ENCODE data around the gene AGBL1. TPM values are rescaled to one million over a fixed set of nuclear protein-coding genes. Genes with fewer than 3 reads are reported as not detected.

AGBL1 gene
- total RNA-seq: under 1 TPM; 0.10 TPM

DNA sequence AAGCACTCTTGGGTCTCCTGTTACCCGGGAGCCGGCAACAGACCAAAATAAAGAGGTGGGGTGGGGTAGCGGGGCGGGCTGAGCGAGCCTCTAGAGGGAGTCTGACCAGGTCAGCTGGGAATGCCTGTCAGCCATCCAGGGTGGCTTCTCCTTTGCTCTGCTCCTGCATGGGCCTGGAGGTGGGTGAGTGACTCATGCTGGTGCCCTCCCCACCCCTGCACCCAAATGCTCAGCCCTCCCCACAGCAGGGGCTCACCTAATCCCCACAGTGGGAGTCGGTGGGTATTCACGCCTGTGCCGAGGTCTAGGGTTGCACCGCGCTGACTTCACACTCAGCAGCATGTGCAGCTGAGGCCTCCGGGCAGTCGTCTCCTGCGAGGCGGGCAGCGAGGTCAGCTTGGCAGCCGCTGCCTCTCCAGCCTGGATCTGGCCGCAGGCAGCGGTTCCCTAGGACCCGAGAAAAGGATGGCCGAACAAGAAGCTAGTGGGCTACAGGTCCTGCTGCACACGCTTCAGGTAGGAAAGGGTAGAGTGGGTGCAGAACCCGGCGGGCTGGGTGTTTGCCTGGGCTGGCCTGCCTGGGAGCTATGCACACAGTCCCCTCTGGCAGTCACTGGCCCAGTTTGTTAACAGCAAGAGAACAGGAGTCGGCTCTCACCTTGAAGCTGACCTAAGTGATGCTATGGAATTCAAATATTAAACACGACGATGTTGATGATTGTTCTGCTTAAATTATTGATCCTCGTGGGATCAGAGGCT is at the start of gene AGBL1:
TSS of gene AGBL1 (plus strand) at position 364 of the 759 bp plus-strand sequence.
- H3K4me1 Mint-ChIP-seq (ENCODE audit: low read depth): peaks cover 14% of the 10 kb centered on the region
- peaks cover under 1% of the 10 kb centered on the region for H3K27me3 Mint-ChIP-seq
- H3K4me3 Mint-ChIP-seq: no peak within 1 kb of the TSS
- no peak within 1 kb of the TSS for H3K27ac Mint-ChIP-seq
- intact Hi-C loops (cut with micrococcal nuclease): no loop called here
- ChIA-PET POLR2A (no interaction called here), CTCF (no interaction called here)
- no peaks in the 10 kb centered on the region for H3K36me3 Mint-ChIP-seq
- no peak for DNase-seq
- no peaks in the 10 kb centered on the region for H3K9me3 Mint-ChIP-seq

DNA sequence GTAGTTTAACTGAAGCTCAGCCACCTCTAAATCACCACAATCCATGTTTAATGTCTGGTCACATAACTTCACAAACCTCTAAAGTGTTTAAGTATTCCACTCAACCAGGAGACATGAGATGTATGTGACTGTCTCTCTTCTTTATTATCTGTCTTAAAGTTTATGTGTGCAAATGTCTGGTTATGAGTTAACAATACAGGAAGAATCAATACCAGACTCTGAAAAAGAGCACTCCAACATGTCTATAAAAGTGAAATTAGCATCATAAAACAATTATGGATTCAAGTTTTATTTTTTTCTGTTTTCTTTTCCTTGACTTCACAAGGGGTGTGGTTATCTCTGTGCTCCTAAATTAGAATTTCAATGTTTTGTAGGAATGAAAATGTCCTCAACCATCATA is 44.8 kb upstream of the AGBL1 start:
- ChIA-PET CTCF (no interaction called here), POLR2A (no interaction called here)
- no peaks in the 10 kb centered on the region for H3K4me1 Mint-ChIP-seq (ENCODE audit: low read depth)
- H3K27me3 Mint-ChIP-seq: peaks cover 10% of the 10 kb centered on the region
- intact Hi-C loops (cut with micrococcal nuclease): no loop called here
- no peak overlapping the region for H3K4me3 Mint-ChIP-seq
- H3K27ac Mint-ChIP-seq: no peak overlapping the region
- no peaks in the 10 kb centered on the region for H3K36me3 Mint-ChIP-seq
- no peaks in the 10 kb centered on the region for H3K9me3 Mint-ChIP-seq
- DNase-seq: no peak

DNA sequence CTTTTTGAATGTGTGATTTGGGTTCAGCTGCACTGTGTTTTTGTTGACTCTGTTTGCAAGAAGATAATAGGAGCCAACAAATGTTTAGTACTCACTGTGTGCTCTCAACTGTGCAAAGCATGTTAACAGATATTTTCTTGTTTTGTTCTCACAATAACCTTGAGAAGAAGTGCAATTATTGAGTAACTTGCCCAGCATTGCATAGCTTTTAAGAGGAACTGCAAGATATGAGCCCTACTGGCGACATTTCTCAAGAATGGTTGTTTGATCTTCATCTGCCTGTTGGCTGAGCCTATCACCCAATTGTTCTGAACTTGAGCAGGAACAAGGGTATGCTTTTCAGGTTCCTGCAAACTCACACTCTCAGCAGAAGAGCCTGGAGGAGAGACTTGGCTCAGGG is 43.4 kb upstream of the AGBL1 start:
- H3K4me1 Mint-ChIP-seq (ENCODE audit: low read depth): no peaks in the 10 kb centered on the region
- no peak for DNase-seq
- intact Hi-C loops (cut with micrococcal nuclease): no loop called here
- ChIA-PET POLR2A (no interaction called here), CTCF (no interaction called here)
- H3K4me3 Mint-ChIP-seq: no peak overlapping the region
- H3K9me3 Mint-ChIP-seq: no peaks in the 10 kb centered on the region
- H3K27me3 Mint-ChIP-seq: peaks cover 15% of the 10 kb centered on the region
- H3K36me3 Mint-ChIP-seq: no peaks in the 10 kb centered on the region
- no peak overlapping the region for H3K27ac Mint-ChIP-seq

DNA sequence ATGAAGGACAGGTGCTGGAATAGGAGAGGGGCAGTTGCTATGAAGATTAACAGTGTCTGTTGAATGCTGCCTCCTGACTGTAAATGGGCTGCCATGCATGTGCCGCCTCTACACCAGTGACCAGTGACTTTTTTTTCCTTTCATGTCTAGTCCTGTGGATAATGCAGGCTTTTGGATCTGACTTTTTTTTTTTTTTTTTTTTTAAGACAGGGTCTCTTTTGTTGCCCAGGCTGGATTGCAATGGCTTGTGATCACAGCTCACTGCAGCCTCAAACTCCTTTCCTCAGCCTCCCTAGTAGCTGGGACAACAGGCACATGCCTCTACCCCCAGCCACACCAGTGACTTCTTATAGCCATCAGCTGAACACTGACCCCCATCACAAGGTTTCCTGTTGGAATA is 41.2 kb upstream of the AGBL1 start:
- Mint-ChIP-seq H3K4me3 (no peak overlapping the region), H3K27ac (no peak overlapping the region), H3K4me1 (ENCODE audit: low read depth) (no peaks in the 10 kb centered on the region), H3K9me3 (no peaks in the 10 kb centered on the region), H3K27me3 (peaks cover 11% of the 10 kb centered on the region), H3K36me3 (no peaks in the 10 kb centered on the region)
- ChIA-PET CTCF (interaction anchor here (0.5 kb wide), 1 partner anchor 1268 kb away, joined by 3 read pairs; no protein-coding TSS in a partner anchor), POLR2A (no interaction called here)
- no peak for DNase-seq
- intact Hi-C loops (cut with micrococcal nuclease): no loop called here

DNA sequence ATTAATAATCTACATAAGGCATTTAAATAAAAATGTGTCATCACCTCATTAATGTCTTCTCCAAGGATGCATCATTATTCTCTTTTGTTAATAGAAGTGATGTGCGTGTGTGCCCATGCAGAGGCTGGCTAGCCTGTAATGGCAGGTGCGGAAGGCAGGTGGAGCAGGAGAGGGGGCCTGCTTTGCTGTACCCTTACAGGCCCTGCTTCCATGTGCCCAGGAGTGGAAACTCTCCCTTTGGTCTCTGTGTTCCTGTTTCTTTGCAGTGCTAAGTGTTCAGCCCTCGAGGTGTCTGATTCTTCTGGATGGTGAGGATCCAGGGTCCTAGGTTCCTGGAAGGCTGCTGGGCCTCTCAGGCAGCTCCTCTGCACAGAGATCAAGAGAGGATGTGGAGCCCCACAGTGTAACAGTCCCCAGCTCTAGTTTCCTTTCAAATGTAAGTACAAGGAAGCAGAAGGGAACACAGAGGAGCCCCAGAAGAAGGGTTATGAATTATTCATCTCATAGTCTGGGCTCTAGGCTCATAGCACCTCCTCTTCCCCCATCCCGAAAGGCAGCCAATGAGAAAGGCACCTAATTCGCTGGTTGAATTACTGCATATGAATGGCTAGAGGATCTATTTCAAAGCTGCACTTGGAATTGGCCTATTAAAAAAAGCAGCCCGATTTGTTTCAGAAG is 39.2 kb upstream of the AGBL1 start:
- CTCF ChIA-PET: no interaction called here

DNA sequence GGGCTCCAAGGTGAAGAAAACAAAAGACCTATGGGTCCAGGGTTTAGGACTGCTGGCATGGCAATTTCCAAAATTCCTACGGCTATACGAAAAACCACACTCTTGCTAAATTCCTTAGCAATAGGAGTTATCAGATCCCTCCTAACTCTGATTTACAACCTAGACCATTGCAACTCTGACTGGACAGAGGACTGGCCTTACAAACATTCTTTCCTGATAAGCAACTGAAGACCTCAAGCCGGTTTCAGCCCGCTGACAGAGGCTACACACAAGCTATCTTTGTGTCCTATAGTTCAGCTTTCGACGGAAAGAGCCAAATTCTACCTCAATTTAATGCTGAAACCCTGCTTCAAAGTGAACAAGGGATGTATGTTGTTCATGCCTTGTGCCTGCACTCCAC is 38.3 kb upstream of the AGBL1 start:
- Mint-ChIP-seq H3K27ac (no peak overlapping the region), H3K9me3 (no peaks in the 10 kb centered on the region), H3K4me3 (no peak overlapping the region), H3K27me3 (peaks cover 11% of the 10 kb centered on the region), H3K36me3 (no peaks in the 10 kb centered on the region), H3K4me1 (ENCODE audit: low read depth) (no peaks in the 10 kb centered on the region)
- no peak for DNase-seq
- intact Hi-C loops (cut with micrococcal nuclease): no loop called here
- ChIA-PET POLR2A (no interaction called here), CTCF (no interaction called here)

More for the DNA sequence above, 39.2 kb upstream of the AGBL1 start:
- Mint-ChIP-seq H3K27me3 (peaks cover 11% of the 10 kb centered on the region), H3K4me3 (no peak overlapping the region), H3K36me3 (no peaks in the 10 kb centered on the region), H3K4me1 (ENCODE audit: low read depth) (no peaks in the 10 kb centered on the region), H3K27ac (no peak overlapping the region), H3K9me3 (no peaks in the 10 kb centered on the region)
- POLR2A ChIA-PET: no interaction called here
- intact Hi-C loops (cut with micrococcal nuclease): no loop called here
- DNase-seq: no peak

DNA sequence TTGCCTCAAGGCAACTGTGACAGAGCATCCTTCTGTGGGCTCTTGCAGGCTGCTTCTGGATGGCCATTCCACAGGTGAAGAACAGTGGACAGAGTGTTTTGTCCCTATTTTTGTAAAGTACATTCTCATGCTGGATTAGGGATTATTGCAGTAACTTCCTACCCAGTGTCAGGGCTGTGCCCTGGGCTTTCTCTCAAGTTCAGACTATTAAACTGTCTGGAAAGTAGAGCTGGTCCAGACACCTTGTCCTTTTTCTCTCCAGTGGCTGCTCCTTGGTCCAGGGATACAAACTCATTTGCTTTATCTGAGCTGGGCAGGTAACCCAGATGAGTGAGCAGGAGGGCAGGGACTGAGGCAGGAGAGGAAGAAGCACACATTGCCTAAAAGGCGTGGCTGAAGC is 37.4 kb upstream of the AGBL1 start:
- Mint-ChIP-seq H3K27ac (no peak overlapping the region), H3K4me3 (no peak overlapping the region), H3K36me3 (no peaks in the 10 kb centered on the region), H3K27me3 (peaks cover 11% of the 10 kb centered on the region), H3K9me3 (no peaks in the 10 kb centered on the region), H3K4me1 (ENCODE audit: low read depth) (no peaks in the 10 kb centered on the region)
- CTCF ChIA-PET: no interaction called here
- intact Hi-C loops (cut with micrococcal nuclease): no loop called here
- no peak for DNase-seq
- POLR2A ChIA-PET: no interaction called here

DNA sequence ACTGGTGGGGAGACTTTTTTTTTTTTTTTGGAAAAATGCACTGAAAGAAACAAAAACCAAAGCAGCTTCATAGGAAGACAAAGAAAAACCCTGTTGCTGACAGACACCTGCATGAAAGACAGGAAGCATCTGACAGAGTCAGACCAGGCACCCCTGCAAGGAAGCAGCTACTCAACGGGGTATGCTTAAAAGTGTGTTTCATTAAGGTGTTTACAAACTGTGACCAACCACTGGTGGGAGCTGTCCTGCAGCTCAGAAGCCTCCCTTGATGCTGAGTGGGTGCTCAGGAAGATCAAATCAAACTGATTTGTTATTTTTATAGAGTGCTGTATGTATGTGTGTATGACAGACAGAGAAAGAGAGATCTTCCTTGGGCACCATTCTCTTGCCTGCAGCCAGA is 34.7 kb upstream of the AGBL1 start:
- Mint-ChIP-seq H3K9me3 (no peaks in the 10 kb centered on the region), H3K4me1 (ENCODE audit: low read depth) (no peaks in the 10 kb centered on the region), H3K4me3 (no peak overlapping the region), H3K27me3 (peaks cover 6% of the 10 kb centered on the region), H3K27ac (no peak overlapping the region), H3K36me3 (no peaks in the 10 kb centered on the region)
- intact Hi-C loops (cut with micrococcal nuclease): no loop called here
- DNase-seq: no peak
- ChIA-PET CTCF (no interaction called here), POLR2A (no interaction called here)

DNA sequence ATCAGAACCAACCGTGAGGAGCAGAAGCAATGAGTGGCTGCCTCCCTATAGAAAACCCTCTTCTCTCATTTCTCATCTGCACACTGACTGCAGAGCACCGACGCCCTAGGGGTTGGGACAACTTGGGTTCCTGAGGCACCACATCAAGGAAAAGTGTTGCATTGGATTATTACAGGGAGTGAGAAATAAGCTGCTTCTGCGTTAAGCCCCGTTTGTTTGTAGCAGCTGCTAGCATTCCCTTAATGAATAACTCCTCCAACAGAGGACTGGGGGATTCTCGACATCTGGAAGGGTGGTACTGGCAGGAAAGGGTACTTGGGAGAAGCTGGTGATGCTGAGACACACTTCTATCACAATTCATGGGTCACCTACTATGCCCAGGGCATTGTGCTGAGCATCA is 25.3 kb upstream of the AGBL1 start:
- no peaks in the 10 kb centered on the region for H3K9me3 Mint-ChIP-seq
- H3K36me3 Mint-ChIP-seq: no peaks in the 10 kb centered on the region
- H3K27me3 Mint-ChIP-seq: no peaks in the 10 kb centered on the region
- H3K4me3 Mint-ChIP-seq: no peak overlapping the region
- H3K27ac Mint-ChIP-seq: no peak overlapping the region
- POLR2A ChIA-PET: no interaction called here
- DNase-seq: no peak
- CTCF ChIA-PET: no interaction called here
- intact Hi-C loops (cut with micrococcal nuclease): no loop called here
- no peaks in the 10 kb centered on the region for H3K4me1 Mint-ChIP-seq (ENCODE audit: low read depth)

DNA sequence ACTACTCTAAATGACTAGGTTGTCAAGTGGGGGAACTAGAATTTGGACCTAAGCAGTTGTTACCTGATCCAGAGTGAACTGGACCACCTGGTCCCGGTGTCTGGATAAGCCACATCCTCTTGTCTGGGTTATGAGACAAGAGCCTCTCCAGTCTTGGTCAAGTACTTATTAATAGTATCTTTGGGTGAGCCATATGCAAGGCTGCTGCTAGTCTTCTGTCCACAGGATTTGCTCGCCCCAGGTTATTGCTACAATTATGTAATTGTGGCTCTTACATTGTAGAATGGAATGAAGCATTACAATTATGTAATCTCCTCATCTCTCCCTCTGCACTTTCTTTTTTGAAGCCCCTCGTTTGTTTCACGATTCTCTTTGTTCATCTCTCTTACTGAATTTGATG is 24.0 kb upstream of the AGBL1 start:
- Mint-ChIP-seq H3K9me3 (no peaks in the 10 kb centered on the region), H3K36me3 (no peaks in the 10 kb centered on the region), H3K27me3 (no peaks in the 10 kb centered on the region), H3K4me1 (ENCODE audit: low read depth) (no peaks in the 10 kb centered on the region), H3K27ac (no peak overlapping the region), H3K4me3 (no peak overlapping the region)
- no peak for DNase-seq
- intact Hi-C loops (cut with micrococcal nuclease): no loop called here
- ChIA-PET POLR2A (no interaction called here), CTCF (no interaction called here)

DNA sequence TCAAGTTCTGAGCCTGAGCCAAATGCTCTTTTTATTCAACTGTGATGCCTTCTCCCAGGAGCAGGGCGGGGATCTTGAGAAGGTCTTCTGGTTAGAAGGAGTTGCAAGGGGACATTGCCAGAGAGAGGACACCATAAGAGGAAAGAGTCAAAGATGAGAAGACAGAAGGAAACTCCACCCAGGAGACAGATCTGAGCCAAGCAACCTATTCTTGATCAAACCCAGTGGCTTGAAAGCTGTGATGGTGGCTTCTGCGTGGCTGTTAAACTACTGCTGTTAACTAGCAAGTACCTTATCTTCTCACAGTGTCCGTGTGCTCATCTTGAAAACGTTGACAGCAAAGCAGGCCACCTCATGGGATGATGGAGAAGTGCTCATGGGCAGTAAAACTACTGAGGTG is 19.8 kb upstream of the AGBL1 start:
- no peaks in the 10 kb centered on the region for H3K9me3 Mint-ChIP-seq
- ChIA-PET CTCF (no interaction called here), POLR2A (no interaction called here)
- intact Hi-C loops (cut with micrococcal nuclease): no loop called here
- no peaks in the 10 kb centered on the region for H3K36me3 Mint-ChIP-seq
- no peaks in the 10 kb centered on the region for H3K4me1 Mint-ChIP-seq (ENCODE audit: low read depth)
- H3K27ac Mint-ChIP-seq: no peak overlapping the region
- DNase-seq: no peak
- no peak overlapping the region for H3K4me3 Mint-ChIP-seq
- no peaks in the 10 kb centered on the region for H3K27me3 Mint-ChIP-seq

DNA sequence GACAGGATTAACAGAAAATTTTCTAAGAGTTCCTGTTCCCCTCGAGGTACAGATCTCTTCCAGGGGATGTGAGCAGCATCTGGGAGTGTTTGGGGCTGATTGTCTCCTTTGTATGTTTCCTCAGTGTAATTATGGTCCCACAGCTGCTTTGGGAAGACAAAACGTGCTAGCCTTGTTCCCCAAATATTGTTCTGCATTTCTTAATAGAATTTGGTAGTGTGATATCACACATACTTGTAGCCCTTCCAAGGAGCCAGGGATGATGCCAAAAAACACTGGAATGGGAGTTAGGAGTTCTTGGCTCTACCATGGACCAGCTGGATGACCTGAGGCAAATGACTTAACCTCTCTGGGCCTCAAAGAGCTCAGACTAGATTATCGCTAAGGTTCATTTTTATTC is 19.0 kb upstream of the AGBL1 start:
- no peaks in the 10 kb centered on the region for H3K9me3 Mint-ChIP-seq
- no peak overlapping the region for H3K27ac Mint-ChIP-seq
- ChIA-PET POLR2A (no interaction called here), CTCF (no interaction called here)
- intact Hi-C loops (cut with micrococcal nuclease): no loop called here
- H3K27me3 Mint-ChIP-seq: no peaks in the 10 kb centered on the region
- H3K4me3 Mint-ChIP-seq: no peak overlapping the region
- no peaks in the 10 kb centered on the region for H3K36me3 Mint-ChIP-seq
- H3K4me1 Mint-ChIP-seq (ENCODE audit: low read depth): no peaks in the 10 kb centered on the region
- no peak for DNase-seq

DNA sequence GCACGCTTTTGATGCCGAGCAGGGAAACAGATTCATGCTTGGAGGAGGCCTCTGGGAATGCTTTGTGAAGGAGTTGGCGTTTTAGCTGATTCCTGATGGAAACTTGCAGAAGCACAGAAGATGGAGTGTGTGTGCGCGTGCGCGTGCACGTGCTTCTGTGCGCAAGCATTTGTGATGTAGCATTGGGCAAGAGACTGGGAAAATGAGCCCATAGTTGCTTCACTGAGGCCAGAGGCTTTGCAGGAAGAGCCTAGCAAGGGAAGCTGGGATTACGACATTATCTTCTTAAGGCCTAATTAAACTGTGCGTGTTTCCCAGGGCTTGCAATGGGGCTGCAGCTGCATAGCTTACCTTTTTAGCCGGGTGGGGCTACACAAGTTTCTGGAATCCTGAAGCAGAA is 18.1 kb upstream of the AGBL1 start:
- no peaks in the 10 kb centered on the region for H3K27me3 Mint-ChIP-seq
- CTCF ChIA-PET: no interaction called here
- H3K4me3 Mint-ChIP-seq: no peak overlapping the region
- no peaks in the 10 kb centered on the region for H3K36me3 Mint-ChIP-seq
- H3K9me3 Mint-ChIP-seq: no peaks in the 10 kb centered on the region
- no peaks in the 10 kb centered on the region for H3K4me1 Mint-ChIP-seq (ENCODE audit: low read depth)
- POLR2A ChIA-PET: no interaction called here
- no peak for DNase-seq
- H3K27ac Mint-ChIP-seq: no peak overlapping the region
- intact Hi-C loops (cut with micrococcal nuclease): no loop called here
